NCI-H446 (cell line): ENCODE measurements around the gene EPB41L4B.
A peak's percentile ranks its signal among the peaks of the same experiment; 100 is the strongest.
"Not testable (repeated sequence)": the region's sequence is repeated elsewhere in the genome, so short reads cannot be mapped to it uniquely, and the experiment has no call there.

Experiments
- DNase-seq, 2 experiments: peaks; one replicate each; lab custom pipeline; 2025; lab: John Stamatoyannopoulos, UW

EPB41L4B gene

GRCh38 chr9:109244179-109245132 is 76.4 kb downstream of the EPB41L4B start:
- peak in 1 of 2 experiments; percentile 68 for DNase-seq

- DNase-seq, result peak in 1 of 2 experiments; percentile 18
These were observed 78.1 kb downstream of the EPB41L4B start for GRCh38 chr9:109242741-109243140.

- DNase-seq, result peak in 1 of 2 experiments; percentile 41
These were observed 78.8 kb downstream of the EPB41L4B start for GRCh38 chr9:109242014-109242413.

- DNase-seq, result no peak
These were observed 79.7 kb downstream of the EPB41L4B start for GRCh38 chr9:109241207-109241606.

GRCh38 chr9:109239240-109239639 is 81.6 kb downstream of the EPB41L4B start:
- DNase-seq, result no peak

GRCh38 chr9:109238655-109239054 is 82.2 kb downstream of the EPB41L4B start:
- peak in 1 of 2 experiments; percentile 45 for DNase-seq

GRCh38 chr9:109238125-109238524 is 82.7 kb downstream of the EPB41L4B start:
- no peak for DNase-seq

- DNase-seq, result no peak
These were observed 88.2 kb downstream of the EPB41L4B start for GRCh38 chr9:109232449-109233237.

GRCh38 chr9:109231593-109231992 is 89.3 kb downstream of the EPB41L4B start:
- DNase-seq, result no peak

- no peak for DNase-seq
These were observed 90.6 kb downstream of the EPB41L4B start for GRCh38 chr9:109230277-109230676.

GRCh38 chr9:109229682-109230081 is 91.2 kb downstream of the EPB41L4B start:
- no peak for DNase-seq

GRCh38 chr9:109228093-109228642 is 92.7 kb downstream of the EPB41L4B start:
- DNase-seq, result no peak

- no peak for DNase-seq
These were observed 95.2 kb downstream of the EPB41L4B start for GRCh38 chr9:109225629-109226028.

GRCh38 chr9:109224751-109225150 is 96.1 kb downstream of the EPB41L4B start:
- DNase-seq, result peak in 1 of 2 experiments; percentile 57

GRCh38 chr9:109218242-109218641 is 102.6 kb downstream of the EPB41L4B start:
- DNase-seq, result not testable (repeated sequence)

GRCh38 chr9:109214414-109214813 is 106.4 kb downstream of the EPB41L4B start:
- DNase-seq, result no peak

GRCh38 chr9:109213285-109214121 is 107.4 kb downstream of the EPB41L4B start:
- DNase-seq, result no peak

- no peak for DNase-seq
These were observed 108.1 kb downstream of the EPB41L4B start for GRCh38 chr9:109212768-109213167.

- no peak for DNase-seq
These were observed 114.2 kb downstream of the EPB41L4B start for GRCh38 chr9:109206670-109207069.

- no peak for DNase-seq
These were observed 115.3 kb downstream of the EPB41L4B start for GRCh38 chr9:109205526-109205925.

GRCh38 chr9:109203761-109204360 is 117.0 kb downstream of the EPB41L4B start:
- no peak for DNase-seq
